H1 (cell line): ENCODE data around the gene JPH3. TPM values are rescaled to one million over a fixed set of nuclear protein-coding genes. Genes with fewer than 3 reads are reported as not detected.

Source experiments
- EP300 ChIP-seq, 2 experiments: IDR thresholded peaks; 1 replicate in 1 of 2; 2 replicates in 1 of 2; pipeline ENCODE4 v1.6.1; 2011 to 2012; ENCODE audit warnings: low read depth in 2 of 2, low read length in 2 of 2, mild to moderate bottlenecking in 2 of 2, borderline replicate concordance in 1 of 2, inconsistent platforms in 1 of 2, moderate library complexity in 1 of 2
- KDM5A ChIP-seq: fragments of 200-600 bp; IDR thresholded peaks from 2 replicates; pipeline ENCODE4 v1.7.1; 2012; ENCODE audit warnings: mild to moderate bottlenecking, low read length, inconsistent platforms, mixed read lengths
- MAFK ChIP-seq: IDR thresholded peaks from 2 replicates; pipeline ENCODE4 v1.6.1; 2012; ENCODE audit warnings: low read depth, mild to moderate bottlenecking, improper control_type of control experiment, low read length
- NANOG ChIP-seq: IDR thresholded peaks from 2 replicates; pipeline ENCODE4 v1.6.1; 2011; ENCODE audit warnings: low read length, low read depth, mild to moderate bottlenecking, inconsistent platforms; ENCODE audit not compliant: insufficient read depth, poor library complexity, severe bottlenecking
- polyA plus RNA-seq, 7 experiments: library from polyadenylated mRNA; depleted of rRNA in 3 of 7; stranded (reverse) in 5 of 7; unstranded in 2 of 7; fragments of >200 nt in 5 of 7; fragments of 200-250 nt in 2 of 7; gene quantifications; 1 replicate in 5 of 7; 2 replicates in 1 of 7; 4 replicates in 1 of 7; pipeline versions ENCODE4 v1.2.1 to v1.2.3, GENCODE V29; 2011 to 2013; ENCODE audit warnings: missing spikeins in 2 of 7, mixed read lengths in 2 of 7
- total RNA-seq: library from RNA; stranded (reverse); fragmentation: NEBNext Ultra II Directional; extraction: Animal tissue kit (Norgen Biotek cat#: 25700); gene quantifications from 2 replicates; pipeline ENCODE4 v1.2.1, GENCODE V29; 2021

JPH3 gene
- total and polyA plus RNA-seq, 2 of the 8 experiments (the other 6 are each of a cell fraction or from before 2014, with no cell fraction given) = 10.3 to 28.3 TPM

GRCh38 chr16:87587636-87588035 is 14.7 kb upstream of the JPH3 start (continued):
- TF ChIP-seq EP300 (IDR thresholded peaks at IDR 0.05; ENCODE audit: borderline replicate concordance in 1 of 2, low read depth in 2 of 2, low read length in 2 of 2) (no peak), NANOG (no peak), MAFK (no peak), KDM5A (no peak)
